Measurements from ENCODE around the gene KIAA1755.

DNA sequence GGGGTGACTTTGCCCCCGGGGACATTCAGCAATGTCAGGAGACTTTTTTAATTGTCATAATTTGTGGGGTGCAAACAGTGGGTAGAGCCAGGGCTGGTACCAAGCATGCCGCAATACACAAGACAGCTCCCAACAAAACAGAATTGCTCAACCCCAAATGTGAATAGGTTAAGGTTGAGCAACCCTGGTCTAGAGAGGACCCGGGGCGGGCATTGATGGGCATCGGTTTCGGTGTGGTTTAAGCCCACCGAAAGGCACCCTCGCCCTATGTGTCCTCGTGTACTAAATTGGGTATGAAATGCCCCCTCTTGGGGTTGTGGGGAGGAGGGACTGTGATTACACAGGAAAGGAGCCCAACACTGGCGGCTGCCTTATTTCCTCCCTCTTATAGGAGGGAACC is 36.0 kb downstream of the KIAA1755 start:
- TF ChIP-seq, protein P1, sequence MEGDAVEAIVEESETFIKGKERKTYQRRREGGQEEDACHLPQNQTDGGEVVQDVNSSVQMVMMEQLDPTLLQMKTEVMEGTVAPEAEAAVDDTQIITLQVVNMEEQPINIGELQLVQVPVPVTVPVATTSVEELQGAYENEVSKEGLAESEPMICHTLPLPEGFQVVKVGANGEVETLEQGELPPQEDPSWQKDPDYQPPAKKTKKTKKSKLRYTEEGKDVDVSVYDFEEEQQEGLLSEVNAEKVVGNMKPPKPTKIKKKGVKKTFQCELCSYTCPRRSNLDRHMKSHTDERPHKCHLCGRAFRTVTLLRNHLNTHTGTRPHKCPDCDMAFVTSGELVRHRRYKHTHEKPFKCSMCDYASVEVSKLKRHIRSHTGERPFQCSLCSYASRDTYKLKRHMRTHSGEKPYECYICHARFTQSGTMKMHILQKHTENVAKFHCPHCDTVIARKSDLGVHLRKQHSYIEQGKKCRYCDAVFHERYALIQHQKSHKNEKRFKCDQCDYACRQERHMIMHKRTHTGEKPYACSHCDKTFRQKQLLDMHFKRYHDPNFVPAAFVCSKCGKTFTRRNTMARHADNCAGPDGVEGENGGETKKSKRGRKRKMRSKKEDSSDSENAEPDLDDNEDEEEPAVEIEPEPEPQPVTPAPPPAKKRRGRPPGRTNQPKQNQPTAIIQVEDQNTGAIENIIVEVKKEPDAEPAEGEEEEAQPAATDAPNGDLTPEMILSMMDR (IDR thresholded peaks at IDR 0.05 in 2 of 3, conservative IDR thresholded peaks at IDR 0.05 in 1 of 3; ENCODE audit: insufficient read depth in 2 of 3, low read depth in 1 of 3, low read length in 3 of 3), result no peak
- no peak for TF ChIP-seq HNRNPLL (IDR thresholded peaks at IDR 0.05; ENCODE audit: low read depth, low read length, poor library complexity, severe bottlenecking)
- TF ChIP-seq SREBF2 (CRISPR knock-in tag; IDR thresholded peaks at IDR 0.05), result no peak
- no peak for TF ChIP-seq MED1 (CRISPR knock-in tag; IDR thresholded peaks at IDR 0.05; ENCODE audit: borderline replicate concordance)
- TF ChIP-seq ZNF311 (CRISPR knock-in tag; IDR thresholded peaks at IDR 0.05), result no peak
- no peak for TF ChIP-seq POLR2AphosphoS2 (IDR thresholded peaks at IDR 0.05; ENCODE audit: low read length)
- no peak for TF ChIP-seq POLR2AphosphoS5 (IDR thresholded peaks at IDR 0.05; ENCODE audit: control insufficient read depth, insufficient read depth, low read depth, low read length)

Measured in K562 (cell line).